C4-2B (cell line): ENCODE results near the gene ACSM2A.
"Not testable (repeated sequence)": the region's sequence is repeated elsewhere in the genome, so short reads cannot be mapped to it uniquely, and the experiment has no call there.

Experiments
- ZFX ChIP-seq: fragments of 450-650 bp; IDR thresholded peaks from 2 replicates; pipeline ENCODE4 v1.6.1; 2017
- TF ChIP-seq, protein P1 (sequence below): fragments of 450-650 bp; conservative IDR thresholded peaks from 2 replicates; pipeline ENCODE4 v1.5.1; 2017; ENCODE audit warnings: mild to moderate bottlenecking

DNA sequence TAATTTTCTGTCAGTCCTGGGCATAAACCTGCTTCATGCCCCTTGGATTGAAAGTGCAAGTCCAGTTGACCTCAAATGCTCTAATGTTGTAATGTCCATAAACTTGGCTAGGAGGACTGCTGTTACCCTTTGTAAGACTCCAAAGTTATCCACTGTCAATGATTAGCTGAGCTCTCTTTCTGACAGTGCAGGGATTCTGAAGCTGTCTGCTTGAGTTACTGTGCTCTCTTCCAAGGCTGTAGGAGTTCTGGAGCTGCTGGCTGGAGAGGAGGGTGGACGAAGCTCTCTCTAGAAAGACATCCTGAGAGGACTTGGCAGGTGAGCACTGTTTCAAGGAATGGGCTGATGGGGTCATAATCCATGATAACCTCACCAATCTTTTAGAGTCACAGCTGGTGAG lies at the start of gene ACSM2A:
- TF ChIP-seq, protein P1, sequence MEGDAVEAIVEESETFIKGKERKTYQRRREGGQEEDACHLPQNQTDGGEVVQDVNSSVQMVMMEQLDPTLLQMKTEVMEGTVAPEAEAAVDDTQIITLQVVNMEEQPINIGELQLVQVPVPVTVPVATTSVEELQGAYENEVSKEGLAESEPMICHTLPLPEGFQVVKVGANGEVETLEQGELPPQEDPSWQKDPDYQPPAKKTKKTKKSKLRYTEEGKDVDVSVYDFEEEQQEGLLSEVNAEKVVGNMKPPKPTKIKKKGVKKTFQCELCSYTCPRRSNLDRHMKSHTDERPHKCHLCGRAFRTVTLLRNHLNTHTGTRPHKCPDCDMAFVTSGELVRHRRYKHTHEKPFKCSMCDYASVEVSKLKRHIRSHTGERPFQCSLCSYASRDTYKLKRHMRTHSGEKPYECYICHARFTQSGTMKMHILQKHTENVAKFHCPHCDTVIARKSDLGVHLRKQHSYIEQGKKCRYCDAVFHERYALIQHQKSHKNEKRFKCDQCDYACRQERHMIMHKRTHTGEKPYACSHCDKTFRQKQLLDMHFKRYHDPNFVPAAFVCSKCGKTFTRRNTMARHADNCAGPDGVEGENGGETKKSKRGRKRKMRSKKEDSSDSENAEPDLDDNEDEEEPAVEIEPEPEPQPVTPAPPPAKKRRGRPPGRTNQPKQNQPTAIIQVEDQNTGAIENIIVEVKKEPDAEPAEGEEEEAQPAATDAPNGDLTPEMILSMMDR: not testable (repeated sequence)
- not testable (repeated sequence) for TF ChIP-seq ZFX
